ENCODE data around the gene NUDT9. TPM values are rescaled to one million over a fixed set of nuclear protein-coding genes. Genes with fewer than 3 reads are reported as not detected.
A peak's percentile ranks its signal among the peaks of the same experiment; 100 is the strongest.

NUDT9 gene
- total RNA-seq, 1 donor from 2014 or later, result 33.7 TPM

- FAIRE-seq (no peak), DNase-seq (ENCODE audit: low read depth) (no peak)
- H3K4me1 Mint-ChIP-seq (ENCODE audit: low read depth, unreplicated experiment), result peaks cover 1% of the 10 kb centered on the region
- Histone ChIP-seq H3K4me3 (ENCODE audit: insufficient read depth, low read depth, low read length) (no peak overlapping the region), H3K36me3 (ENCODE audit: insufficient read depth, low read length) (no peaks in the 10 kb centered on the region), H3K27me3 (ENCODE audit: insufficient read depth, low read length) (no peaks in the 10 kb centered on the region), H2AFZ (ENCODE audit: low read depth, low read length) (no peak overlapping the region), H3K79me2 (ENCODE audit: insufficient read depth, low read length) (no peaks in the 10 kb centered on the region), H3K4me1 (ENCODE audit: insufficient read depth, low read length) (no peaks in the 10 kb centered on the region), H3K9me3 (ENCODE audit: insufficient read depth, low read depth, low read length) (no peaks in the 10 kb centered on the region), H3K27ac (ENCODE audit: low read depth, low read length) (no peak overlapping the region), H4K20me1 (ENCODE audit: insufficient read depth, low read length) (no peaks in the 10 kb centered on the region), H3K9ac (ENCODE audit: low read length) (no peak overlapping the region), H3K4me2 (ENCODE audit: low read length) (no peak overlapping the region)
- H3K9me3 Mint-ChIP-seq (ENCODE audit: unreplicated experiment), result no peaks in the 10 kb centered on the region
- H3K27ac Mint-ChIP-seq (ENCODE audit: unreplicated experiment), result no peak overlapping the region
- TF ChIP-seq CTCF (IDR thresholded peaks at IDR 0.05; ENCODE audit: insufficient read depth, low read depth, low read length), result no peak
- TF ChIP-seq EZH2 (IDR thresholded peaks at IDR 0.05; ENCODE audit: insufficient read depth, low read length), result no peak
- no peaks in the 10 kb centered on the region for H3K27me3 Mint-ChIP-seq (ENCODE audit: low read depth, unreplicated experiment)
- H3K36me3 Mint-ChIP-seq (ENCODE audit: low read depth, unreplicated experiment), result no peaks in the 10 kb centered on the region
- no peak overlapping the region for H3K4me3 Mint-ChIP-seq (ENCODE audit: unreplicated experiment)
Observed at GRCh38 chr4:87469390-87469789, 47.0 kb downstream of the NUDT9 start.

- no peak overlapping the region for H3K4me3 Mint-ChIP-seq (ENCODE audit: unreplicated experiment)
- H3K27me3 Mint-ChIP-seq (ENCODE audit: low read depth, unreplicated experiment), result no peaks in the 10 kb centered on the region
- Histone ChIP-seq H3K9ac (ENCODE audit: low read length) (no peak overlapping the region), H3K36me3 (ENCODE audit: insufficient read depth, low read length) (no peaks in the 10 kb centered on the region), H2AFZ (ENCODE audit: low read depth, low read length) (no peak overlapping the region), H3K9me3 (ENCODE audit: insufficient read depth, low read depth, low read length) (no peaks in the 10 kb centered on the region), H3K4me3 (ENCODE audit: insufficient read depth, low read depth, low read length) (no peak overlapping the region), H3K27ac (ENCODE audit: low read depth, low read length) (no peak overlapping the region), H3K4me1 (ENCODE audit: insufficient read depth, low read length) (no peaks in the 10 kb centered on the region), H3K4me2 (ENCODE audit: low read length) (no peak overlapping the region), H3K27me3 (ENCODE audit: insufficient read depth, low read length) (no peaks in the 10 kb centered on the region), H4K20me1 (ENCODE audit: insufficient read depth, low read length) (no peaks in the 10 kb centered on the region), H3K79me2 (ENCODE audit: insufficient read depth, low read length) (no peaks in the 10 kb centered on the region)
- TF ChIP-seq CTCF (IDR thresholded peaks at IDR 0.05; ENCODE audit: insufficient read depth, low read depth, low read length) (no peak), EZH2 (IDR thresholded peaks at IDR 0.05; ENCODE audit: insufficient read depth, low read length) (no peak)
- H3K27ac Mint-ChIP-seq (ENCODE audit: unreplicated experiment), result no peak overlapping the region
- H3K36me3 Mint-ChIP-seq (ENCODE audit: low read depth, unreplicated experiment), result no peaks in the 10 kb centered on the region
- FAIRE-seq (no peak), DNase-seq (ENCODE audit: low read depth) (no peak)
- H3K4me1 Mint-ChIP-seq (ENCODE audit: low read depth, unreplicated experiment), result no peaks in the 10 kb centered on the region
- H3K9me3 Mint-ChIP-seq (ENCODE audit: unreplicated experiment), result no peaks in the 10 kb centered on the region
Observed at GRCh38 chr4:87476934-87477333, 54.6 kb downstream of the NUDT9 start.

GRCh38 chr4:87478732-87479250 lies 56.4 kb downstream of the NUDT9 start:
- Histone ChIP-seq H3K9me3 (ENCODE audit: insufficient read depth, low read depth, low read length) (no peaks in the 10 kb centered on the region), H3K4me1 (ENCODE audit: insufficient read depth, low read length) (no peaks in the 10 kb centered on the region), H4K20me1 (ENCODE audit: insufficient read depth, low read length) (no peaks in the 10 kb centered on the region), H3K27ac (ENCODE audit: low read depth, low read length) (no peak overlapping the region), H3K79me2 (ENCODE audit: insufficient read depth, low read length) (no peaks in the 10 kb centered on the region), H3K27me3 (ENCODE audit: insufficient read depth, low read length) (no peaks in the 10 kb centered on the region), H2AFZ (ENCODE audit: low read depth, low read length) (no peak overlapping the region), H3K4me3 (ENCODE audit: insufficient read depth, low read depth, low read length) (no peak overlapping the region), H3K9ac (ENCODE audit: low read length) (no peak overlapping the region), H3K36me3 (ENCODE audit: insufficient read depth, low read length) (no peaks in the 10 kb centered on the region), H3K4me2 (ENCODE audit: low read length) (no peak overlapping the region)
- TF ChIP-seq EZH2 (IDR thresholded peaks at IDR 0.05; ENCODE audit: insufficient read depth, low read length) (no peak), CTCF (IDR thresholded peaks at IDR 0.05; ENCODE audit: insufficient read depth, low read depth, low read length) (no peak)
- Mint-ChIP-seq H3K4me1 (ENCODE audit: low read depth, unreplicated experiment) (no peaks in the 10 kb centered on the region), H3K27me3 (ENCODE audit: low read depth, unreplicated experiment) (no peaks in the 10 kb centered on the region), H3K36me3 (ENCODE audit: low read depth, unreplicated experiment) (peaks cover 3% of the 10 kb centered on the region), H3K4me3 (ENCODE audit: unreplicated experiment) (no peak overlapping the region), H3K27ac (ENCODE audit: unreplicated experiment) (no peak overlapping the region), H3K9me3 (ENCODE audit: unreplicated experiment) (peaks cover 3% of the 10 kb centered on the region)
- FAIRE-seq (peak; percentile 69), DNase-seq (ENCODE audit: low read depth) (no peak)

All from astrocyte (in vitro differentiated cells and primary cell).